Activated CD8-positive, alpha-beta memory T cell treated with anti-CD3 and anti-CD28 coated beads, Interleukin-2, amount 50 U/mL, for 24 hours (primary cell): ENCODE measurements around the gene AMH.

ENCODE experiments used
- DNase-seq: peaks from one replicate; pipeline ENCODE4 v3.0.0-alpha.2; 2020; ENCODE audit errors: extremely low read depth

The AMH gene

DNA sequence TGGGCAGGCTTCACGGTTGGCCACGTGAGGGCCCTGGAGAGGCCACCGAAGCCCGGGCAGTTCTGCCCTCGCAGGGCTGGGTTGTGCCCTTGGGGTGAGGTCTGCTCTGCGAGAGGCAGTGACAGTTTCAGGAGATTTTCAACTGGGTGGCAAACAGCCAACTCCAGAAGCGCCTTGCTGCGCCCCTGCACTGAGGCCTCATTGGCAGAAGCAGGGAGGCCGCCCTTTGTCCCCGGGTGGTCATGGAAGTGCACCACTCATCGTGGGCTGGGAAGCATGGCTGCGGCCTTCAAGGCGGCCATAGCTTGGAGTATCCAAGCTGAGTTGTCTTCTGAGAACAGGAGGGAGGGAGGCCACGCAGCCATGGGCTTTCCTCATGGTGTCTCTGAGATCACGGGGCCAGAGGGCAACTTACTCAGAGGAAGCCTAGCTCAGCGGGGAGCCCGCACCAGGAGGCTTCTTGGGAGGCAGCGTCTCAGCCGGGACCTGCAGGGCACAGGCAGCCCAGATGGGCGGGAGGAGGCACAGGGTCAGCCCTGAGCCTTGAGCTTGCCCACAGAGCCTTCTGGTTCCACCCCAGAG is 27.8 kb upstream of the AMH start:
- no peak for DNase-seq

- DNase-seq, result no peak
Measured at GRCh38 chr19:2221918-2222317, 27.2 kb upstream of the AMH start.

GRCh38 chr19:2223391-2223790 is 25.7 kb upstream of the AMH start:
- DNase-seq, result no peak

GRCh38 chr19:2223959-2224358 is 25.2 kb upstream of the AMH start:
- DNase-seq, result no peak

- DNase-seq, result no peak
Measured at GRCh38 chr19:2224754-2225349, 24.3 kb upstream of the AMH start.

- no peak for DNase-seq
Measured at GRCh38 chr19:2225415-2226050, 23.6 kb upstream of the AMH start.

DNA sequence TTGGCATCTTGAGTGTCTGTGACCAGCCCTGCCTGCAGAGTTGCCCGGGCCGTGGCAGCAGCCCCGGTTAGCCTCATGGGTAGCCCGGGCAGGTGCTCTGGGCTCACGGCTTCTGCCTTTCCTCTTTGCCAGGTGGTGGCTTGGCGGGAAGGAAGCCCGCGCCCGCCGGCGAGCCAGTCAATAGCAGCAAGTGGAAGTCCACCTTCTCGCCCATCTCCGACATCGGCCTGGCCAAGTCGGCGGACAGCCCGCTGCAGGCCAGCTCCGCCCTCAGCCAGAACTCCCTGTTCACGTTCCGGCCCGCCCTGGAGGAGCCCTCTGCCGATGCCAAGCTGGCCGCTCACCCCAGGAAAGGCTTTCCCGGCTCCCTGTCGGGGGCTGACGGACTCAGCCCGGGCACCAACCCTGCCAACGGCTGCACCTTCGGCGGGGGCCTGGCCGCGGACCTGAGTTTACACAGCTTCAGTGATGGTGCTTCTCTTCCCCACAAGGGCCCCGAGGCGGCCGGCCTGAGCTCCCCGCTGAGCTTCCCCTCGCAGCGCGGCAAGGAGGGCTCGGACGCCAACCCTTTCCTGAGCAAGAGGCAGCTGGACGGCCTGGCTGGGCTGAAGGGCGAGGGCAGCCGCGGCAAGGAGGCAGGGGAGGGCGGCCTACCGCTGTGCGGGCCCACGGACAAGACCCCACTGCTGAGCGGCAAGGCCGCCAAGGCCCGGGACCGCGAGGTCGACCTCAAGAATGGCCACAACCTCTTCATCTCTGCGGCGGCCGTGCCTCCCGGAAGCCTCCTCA is 22.9 kb upstream of the AMH start:
- DNase-seq, result no peak

DNA sequence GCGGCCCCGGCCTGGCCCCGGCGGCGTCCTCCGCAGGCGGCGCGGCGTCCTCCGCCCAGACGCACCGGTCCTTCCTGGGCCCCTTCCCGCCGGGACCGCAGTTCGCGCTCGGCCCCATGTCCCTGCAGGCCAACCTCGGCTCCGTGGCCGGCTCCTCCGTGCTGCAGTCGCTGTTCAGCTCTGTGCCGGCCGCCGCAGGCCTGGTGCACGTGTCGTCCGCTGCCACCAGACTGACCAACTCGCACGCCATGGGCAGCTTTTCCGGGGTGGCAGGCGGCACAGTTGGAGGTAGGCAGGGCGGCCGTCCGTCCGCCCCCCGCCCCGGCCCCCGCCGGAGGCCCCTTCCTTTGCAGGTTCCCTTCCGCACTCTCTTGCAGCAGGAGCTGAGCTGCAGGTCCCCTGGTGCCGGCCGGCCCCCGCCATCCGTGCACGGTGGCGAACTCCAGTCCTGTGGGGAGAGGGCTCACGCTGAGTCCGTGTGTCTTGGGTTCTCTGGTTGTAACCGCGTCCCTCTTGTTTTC is 22.2 kb upstream of the AMH start:
- no peak for DNase-seq

DNA sequence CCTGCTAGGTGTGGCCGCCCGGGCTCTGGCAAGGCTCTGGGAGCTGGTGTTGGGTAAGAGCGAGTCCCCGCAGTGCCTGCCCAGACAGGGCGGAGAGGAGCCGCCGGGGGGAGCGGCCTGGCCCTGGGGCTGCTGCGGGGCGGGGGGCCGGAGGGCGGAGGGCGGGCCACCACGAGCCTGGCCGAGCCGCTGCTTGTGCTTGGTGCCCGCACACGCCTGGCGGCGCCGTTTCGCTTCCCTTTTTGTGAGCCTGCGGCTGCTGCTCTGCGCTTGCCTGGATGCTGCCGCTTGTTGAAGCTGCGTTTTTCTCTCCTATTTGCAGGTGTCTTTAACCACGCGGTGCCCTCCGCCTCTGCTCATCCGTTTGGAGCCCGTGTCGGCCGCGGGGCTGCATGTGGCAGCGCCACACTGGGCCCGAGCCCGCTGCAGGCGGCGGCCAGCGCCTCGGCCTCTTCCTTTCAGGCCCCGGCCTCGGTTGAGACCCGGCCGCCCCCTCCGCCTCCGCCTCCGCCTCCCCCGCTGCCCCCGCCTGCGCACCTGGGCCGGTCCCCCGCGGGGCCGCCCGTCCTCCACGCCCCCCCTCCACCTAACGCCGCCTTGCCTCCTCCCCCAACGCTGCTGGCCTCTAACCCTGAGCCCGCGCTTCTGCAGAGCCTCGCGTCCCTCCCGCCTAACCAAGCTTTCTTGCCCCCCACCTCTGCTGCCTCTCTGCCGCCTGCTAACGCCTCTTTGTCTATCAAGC is 21.5 kb upstream of the AMH start:
- DNase-seq, result no peak

DNA sequence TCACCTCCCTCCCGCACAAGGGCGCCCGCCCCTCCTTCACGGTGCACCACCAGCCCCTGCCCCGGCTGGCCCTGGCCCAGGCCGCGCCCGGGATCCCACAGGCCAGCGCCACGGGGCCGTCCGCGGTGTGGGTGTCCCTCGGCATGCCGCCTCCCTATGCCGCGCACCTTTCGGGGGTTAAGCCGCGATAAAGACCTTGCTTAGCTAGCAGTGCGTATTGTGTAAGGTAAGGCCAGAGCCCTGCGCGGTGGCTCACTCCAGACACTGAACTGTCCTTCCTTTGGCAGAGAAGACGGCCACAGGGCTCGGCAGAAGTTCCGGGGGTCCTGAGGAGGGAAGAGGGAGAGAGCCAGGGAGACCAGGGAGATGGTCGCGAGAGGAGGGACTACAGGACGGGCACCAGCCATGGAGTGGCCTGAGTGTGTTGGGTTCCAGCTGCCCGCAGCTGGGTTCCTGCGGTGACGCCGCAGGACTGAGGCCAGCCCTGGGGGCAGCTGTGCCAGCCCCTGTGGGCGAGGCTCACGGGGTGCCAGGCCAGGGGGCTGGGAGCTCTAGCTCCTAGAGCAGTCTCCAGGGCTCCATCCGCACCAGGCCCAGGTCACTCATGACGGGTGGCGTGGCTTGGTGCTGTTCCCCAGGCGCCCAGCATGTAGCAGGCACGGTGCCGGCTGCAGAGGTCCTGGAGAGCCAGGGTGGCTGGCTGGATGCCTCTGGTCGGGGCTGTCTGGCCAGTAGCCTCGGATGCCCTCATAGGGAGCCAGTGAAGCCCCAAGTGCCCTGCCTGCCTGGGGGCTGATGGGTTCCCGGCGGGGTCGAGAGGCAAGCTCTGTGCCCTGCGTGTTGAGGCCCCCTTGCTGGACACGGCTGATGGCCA is 20.7 kb upstream of the AMH start:
- DNase-seq, result no peak

- no peak for DNase-seq
Measured at GRCh38 chr19:2229103-2230032, 19.8 kb upstream of the AMH start.

DNA sequence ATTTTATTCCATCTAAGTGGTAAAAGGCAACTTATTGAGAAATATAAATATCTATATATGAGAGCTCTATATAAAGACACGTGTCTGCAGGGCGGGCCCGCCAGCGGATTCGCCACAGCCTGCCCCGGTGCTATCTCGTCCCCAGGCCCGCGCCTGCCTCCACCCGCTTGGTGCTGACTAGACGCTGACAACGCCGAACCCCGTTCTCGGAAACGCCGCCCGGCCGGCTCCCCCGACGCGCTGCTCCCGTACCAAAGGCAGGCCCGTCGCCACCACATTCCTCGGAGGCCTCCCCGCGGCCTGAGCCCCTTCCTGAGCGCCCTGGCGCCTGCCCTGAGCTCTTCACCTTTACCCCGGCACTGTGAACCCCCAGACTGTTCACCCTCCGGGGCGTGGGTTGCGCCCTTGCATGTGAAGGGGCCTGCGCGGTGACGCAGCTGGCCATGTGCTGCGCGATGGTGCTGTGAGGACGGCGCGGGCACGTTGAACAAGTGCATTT is 19.0 kb upstream of the AMH start:
- no peak for DNase-seq

DNA sequence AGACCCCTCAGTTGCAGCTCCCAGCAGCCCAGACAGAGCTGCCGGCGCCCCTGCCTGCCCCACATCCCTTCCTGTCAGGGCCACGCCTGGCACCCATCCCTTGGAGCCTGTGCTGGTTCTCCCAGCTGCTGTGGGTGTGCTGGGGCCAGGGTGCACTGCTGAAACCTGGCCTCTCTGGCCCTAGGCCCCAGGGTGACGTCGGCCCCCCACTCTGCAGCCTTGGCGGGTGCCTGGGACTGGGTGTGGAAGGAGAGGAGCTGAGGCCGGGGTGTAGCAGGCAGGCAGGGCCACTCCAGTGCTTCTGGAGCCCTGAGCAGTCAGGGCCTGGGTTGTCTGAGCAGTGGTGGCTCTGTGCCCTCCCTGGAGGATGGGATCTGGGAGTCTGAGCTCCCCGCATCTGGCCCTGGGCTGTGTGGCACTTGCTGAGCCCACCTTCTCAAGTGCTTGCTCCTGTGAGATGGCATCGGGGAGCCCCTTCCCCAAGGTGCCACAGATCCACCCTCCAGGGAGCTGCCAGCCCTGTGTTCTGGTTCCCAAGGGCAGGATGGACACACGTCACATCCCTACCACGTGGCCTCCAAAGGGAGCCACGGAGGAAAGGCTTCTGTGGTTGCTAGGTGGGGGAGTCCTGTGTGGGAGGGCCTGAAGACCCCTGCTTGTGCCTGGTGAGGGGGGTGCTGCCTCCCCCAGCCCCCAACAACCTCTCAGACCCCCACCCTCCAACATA is 18.2 kb upstream of the AMH start:
- no peak for DNase-seq

DNA sequence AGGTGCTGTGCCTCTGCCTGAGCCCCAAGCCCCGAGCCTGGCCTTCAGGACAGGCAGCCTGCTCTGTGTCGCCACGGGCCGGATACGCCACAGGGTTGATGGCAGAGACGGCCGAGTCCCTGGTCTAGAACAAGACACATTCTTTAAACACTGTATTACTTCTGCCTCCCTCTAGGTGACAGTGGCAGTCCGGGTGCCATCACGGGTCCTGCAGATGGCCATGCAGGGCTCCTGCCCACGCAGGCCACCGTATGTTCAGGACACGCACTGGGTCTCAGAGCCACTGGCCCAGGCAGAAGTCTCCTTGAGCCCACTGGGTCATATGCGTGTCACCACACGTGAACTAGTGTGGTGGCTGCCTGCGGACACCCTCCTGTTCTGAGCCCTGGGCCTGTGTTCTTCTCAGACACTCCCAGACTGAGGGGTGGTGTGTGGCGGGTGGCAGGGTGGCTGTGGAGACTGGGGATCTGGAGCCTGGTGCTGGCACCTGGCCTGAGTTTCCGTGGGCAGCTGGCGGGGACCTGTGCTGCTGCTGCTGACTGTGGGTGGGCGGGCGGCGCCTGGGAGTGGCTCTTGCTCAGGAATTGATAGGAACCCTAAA is 17.4 kb upstream of the AMH start:
- DNase-seq, result no peak

- no peak for DNase-seq
Measured at GRCh38 chr19:2232286-2233151, 16.6 kb upstream of the AMH start.

- DNase-seq, result no peak
Measured at GRCh38 chr19:2233601-2234280, 15.4 kb upstream of the AMH start.

DNA sequence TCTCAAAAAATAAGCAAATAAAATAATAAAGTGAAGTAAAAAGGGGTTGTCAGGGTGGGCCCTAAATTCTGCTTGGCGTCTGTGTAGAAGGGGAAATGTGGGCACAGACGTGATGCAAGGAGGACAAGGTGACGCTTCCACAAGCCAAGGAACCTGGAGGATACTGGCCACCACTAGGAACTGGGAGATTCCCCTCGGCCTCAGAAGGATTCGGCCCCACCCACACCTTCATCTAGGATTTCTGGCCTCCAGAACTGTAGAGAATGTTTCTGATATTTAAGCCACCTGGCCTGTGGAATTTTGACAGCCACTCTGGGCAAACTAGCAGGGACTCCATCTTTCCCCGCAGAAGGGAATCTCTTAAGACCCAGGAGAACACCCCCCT is 14.1 kb upstream of the AMH start:
- DNase-seq, result no peak
